Fibroblast of pulmonary artery (primary cell): ENCODE measurements around the gene BMI1.

Experiments
- DNase-seq: peaks from one replicate; pipeline ENCODE4 v3.0.0-alpha.2; 2010; ENCODE audit warnings: low read depth
- H3K4me3 ChIP-seq: replicated peaks from 2 replicates; pipeline ENCODE4 v1.5.1; 2011; ENCODE audit warnings: low read depth, mild to moderate bottlenecking, control low read depth, low read length, moderate library complexity
- TF ChIP-seq, protein P1 (sequence below): IDR thresholded peaks from 2 replicates; pipeline ENCODE4 v1.5.1; 2011; ENCODE audit warnings: mild to moderate bottlenecking, control low read depth, low read length, inconsistent platforms; ENCODE audit errors: missing control alignments

Gene BMI1

GRCh38 chr10:22344249-22344648 is 23.4 kb downstream of the BMI1 start:
- H3K4me3 ChIP-seq: no peak overlapping the region
- TF ChIP-seq, protein P1, sequence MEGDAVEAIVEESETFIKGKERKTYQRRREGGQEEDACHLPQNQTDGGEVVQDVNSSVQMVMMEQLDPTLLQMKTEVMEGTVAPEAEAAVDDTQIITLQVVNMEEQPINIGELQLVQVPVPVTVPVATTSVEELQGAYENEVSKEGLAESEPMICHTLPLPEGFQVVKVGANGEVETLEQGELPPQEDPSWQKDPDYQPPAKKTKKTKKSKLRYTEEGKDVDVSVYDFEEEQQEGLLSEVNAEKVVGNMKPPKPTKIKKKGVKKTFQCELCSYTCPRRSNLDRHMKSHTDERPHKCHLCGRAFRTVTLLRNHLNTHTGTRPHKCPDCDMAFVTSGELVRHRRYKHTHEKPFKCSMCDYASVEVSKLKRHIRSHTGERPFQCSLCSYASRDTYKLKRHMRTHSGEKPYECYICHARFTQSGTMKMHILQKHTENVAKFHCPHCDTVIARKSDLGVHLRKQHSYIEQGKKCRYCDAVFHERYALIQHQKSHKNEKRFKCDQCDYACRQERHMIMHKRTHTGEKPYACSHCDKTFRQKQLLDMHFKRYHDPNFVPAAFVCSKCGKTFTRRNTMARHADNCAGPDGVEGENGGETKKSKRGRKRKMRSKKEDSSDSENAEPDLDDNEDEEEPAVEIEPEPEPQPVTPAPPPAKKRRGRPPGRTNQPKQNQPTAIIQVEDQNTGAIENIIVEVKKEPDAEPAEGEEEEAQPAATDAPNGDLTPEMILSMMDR: no peak
- no peak for DNase-seq

DNA sequence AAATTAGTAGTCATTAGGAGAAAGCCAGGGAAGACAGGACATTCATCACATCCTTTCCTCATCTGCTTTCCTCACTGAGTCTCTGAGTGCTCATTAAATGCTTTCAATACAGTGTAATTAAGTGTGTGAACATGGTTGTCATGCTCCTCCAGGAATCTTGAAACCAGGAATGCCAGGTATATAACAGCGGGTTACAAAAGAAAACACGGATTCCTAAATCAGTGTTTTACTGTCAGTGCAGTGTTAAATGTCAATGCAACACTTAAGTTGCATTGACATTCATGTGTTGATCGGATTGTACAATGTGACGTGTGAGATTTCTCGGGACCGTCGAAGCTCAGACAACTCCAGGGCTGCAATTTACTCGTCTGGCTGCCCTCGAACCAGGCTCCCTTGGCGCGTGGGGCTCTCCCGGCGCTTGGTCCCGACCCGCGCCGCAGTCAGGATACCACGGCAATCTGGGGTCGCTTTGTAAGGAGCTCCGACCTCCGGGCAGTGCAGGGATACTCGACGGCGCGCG is 23.9 kb downstream of the BMI1 start:
- no peak for DNase-seq
- TF ChIP-seq, protein P1: no peak
- no peak overlapping the region for H3K4me3 ChIP-seq

DNA sequence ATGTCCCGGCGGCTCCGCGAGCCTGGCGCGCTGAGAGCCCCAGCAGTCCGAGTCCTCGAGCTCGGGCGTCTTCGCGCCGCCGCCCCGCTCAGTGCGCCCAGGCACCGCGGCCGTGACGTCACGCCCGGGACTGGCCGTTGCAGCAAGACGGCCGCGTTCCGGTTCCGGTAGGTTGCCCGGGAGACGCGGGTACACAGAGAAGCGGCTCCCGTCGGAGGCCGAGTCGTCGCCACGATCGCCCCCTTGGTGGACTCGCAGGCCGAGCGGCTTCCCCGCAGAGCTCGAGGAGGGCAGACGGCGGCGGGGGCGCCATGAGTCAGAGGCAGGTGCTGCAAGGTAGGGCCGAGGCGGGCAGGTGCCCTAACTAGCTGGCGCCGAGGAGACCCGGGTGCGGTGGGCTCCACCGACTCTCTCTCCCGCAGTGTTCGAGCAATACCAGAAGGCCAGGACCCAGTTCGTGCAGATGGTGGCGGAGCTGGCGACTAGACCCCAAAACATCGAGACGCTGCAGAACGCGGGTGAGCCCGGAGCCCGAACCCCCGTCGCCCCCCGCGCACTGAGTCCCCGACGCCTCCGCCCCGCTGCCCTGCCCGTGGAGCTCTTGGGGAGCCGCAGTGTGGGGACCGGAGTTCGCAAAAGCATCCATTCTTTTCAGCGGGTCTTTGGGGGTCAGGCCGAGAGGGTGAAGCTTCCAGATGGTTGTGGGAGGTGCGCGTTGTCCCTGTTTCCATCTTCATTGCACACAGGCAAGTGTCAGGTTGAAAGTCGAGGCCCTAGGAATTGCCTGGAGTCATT is 24.6 kb downstream of the BMI1 start, which contains the start of gene SPAG6:
Gene SPAG6 (plus strand): TSS at position 196 of the 795 bp plus-strand sequence. CDS start 116 bp downstream, at position 312.
- TF ChIP-seq, protein P1: no peak
- DNase-seq: no peak
- H3K4me3 ChIP-seq: no peak within 1 kb of the TSS

- TF ChIP-seq, protein P1: no peak
- no peak for DNase-seq
- no peak overlapping the region for H3K4me3 ChIP-seq
Observed at GRCh38 chr10:22346096-22346661, 25.3 kb downstream of the BMI1 start.

GRCh38 chr10:22349755-22350154 is 28.9 kb downstream of the BMI1 start:
- H3K4me3 ChIP-seq: no peak overlapping the region
- TF ChIP-seq, protein P1: no peak
- no peak for DNase-seq

DNA sequence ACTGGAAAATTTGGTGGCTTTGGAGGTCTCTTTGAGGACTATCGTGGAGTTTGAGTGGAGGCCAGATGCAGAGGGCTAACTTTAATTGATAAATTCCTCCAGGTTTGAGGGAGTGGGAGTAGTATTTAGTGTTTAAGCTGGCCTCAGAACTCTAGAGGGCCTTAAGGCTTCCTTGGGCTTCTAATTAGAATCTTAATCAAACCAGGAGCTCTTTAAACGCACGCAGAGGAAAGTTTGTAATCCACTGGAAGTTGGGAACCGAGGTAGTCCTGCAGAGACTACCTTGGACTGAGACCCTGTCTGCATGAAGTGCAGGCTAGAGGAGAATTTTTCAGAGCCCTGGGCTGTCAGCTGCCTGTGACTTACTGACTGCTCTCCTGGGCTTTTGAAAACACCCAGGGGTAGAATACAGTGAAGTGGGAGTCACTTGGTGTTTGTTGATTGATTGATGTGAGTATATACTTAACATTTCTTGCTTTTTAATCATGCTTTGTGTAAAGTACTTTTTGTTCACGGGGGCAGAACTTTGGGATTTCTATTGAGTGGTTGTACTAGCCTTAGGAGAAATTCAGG is 30.3 kb downstream of the BMI1 start:
- H3K4me3 ChIP-seq: no peak overlapping the region
- no peak for DNase-seq
- TF ChIP-seq, protein P1: no peak
